ENCODE results near the gene ST8SIA6.

GRCh38 chr10:17368708-17369272 is 85.6 kb downstream of the ST8SIA6 start:
- TF ChIP-seq, protein P1, sequence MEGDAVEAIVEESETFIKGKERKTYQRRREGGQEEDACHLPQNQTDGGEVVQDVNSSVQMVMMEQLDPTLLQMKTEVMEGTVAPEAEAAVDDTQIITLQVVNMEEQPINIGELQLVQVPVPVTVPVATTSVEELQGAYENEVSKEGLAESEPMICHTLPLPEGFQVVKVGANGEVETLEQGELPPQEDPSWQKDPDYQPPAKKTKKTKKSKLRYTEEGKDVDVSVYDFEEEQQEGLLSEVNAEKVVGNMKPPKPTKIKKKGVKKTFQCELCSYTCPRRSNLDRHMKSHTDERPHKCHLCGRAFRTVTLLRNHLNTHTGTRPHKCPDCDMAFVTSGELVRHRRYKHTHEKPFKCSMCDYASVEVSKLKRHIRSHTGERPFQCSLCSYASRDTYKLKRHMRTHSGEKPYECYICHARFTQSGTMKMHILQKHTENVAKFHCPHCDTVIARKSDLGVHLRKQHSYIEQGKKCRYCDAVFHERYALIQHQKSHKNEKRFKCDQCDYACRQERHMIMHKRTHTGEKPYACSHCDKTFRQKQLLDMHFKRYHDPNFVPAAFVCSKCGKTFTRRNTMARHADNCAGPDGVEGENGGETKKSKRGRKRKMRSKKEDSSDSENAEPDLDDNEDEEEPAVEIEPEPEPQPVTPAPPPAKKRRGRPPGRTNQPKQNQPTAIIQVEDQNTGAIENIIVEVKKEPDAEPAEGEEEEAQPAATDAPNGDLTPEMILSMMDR (conservative IDR thresholded peaks at IDR 0.05; ENCODE audit: low read length) = no peak
- TF ChIP-seq EZH2phosphoT487 (IDR thresholded peaks at IDR 0.05; ENCODE audit: borderline replicate concordance) = no peak

Data from Loucy (cell line).